ENCODE measurements around the gene TBC1D32. TPM values are rescaled to one million over a fixed set of nuclear protein-coding genes. Genes with fewer than 3 reads are reported as not detected.

TBC1D32 gene
- total RNA-seq, 1 experiment from 2014 or later = 5.2 TPM

- no peak overlapping the region for H3K4me3 Mint-ChIP-seq
- peaks cover 6% of the 10 kb centered on the region for H3K4me1 Mint-ChIP-seq
- H3K9me3 Mint-ChIP-seq = no peaks in the 10 kb centered on the region
- POLR2A ChIA-PET = interaction anchor here (0.5 kb wide), 1 partner anchor 81 kb away, joined by 4 read pairs; no protein-coding TSS in a partner anchor
- no peaks in the 10 kb centered on the region for H3K27me3 Mint-ChIP-seq (ENCODE audit: low read depth)
- no peak overlapping the region for H3K27ac Mint-ChIP-seq
- ATAC-seq = peak; percentile 47
- no peaks in the 10 kb centered on the region for H3K36me3 Mint-ChIP-seq
- DNase-seq (ENCODE audit: low spot score) = no peak
- CTCF ChIA-PET = no interaction called here
- TF ChIP-seq TCF7 (CRISPR knock-in tag; IDR thresholded peaks at IDR 0.05; ENCODE audit: low read depth) = no peak
- TF ChIP-seq E2F1 (CRISPR knock-in tag; IDR thresholded peaks at IDR 0.05) = no peak
- no peak for TF ChIP-seq ZNF219 (CRISPR knock-in tag; IDR thresholded peaks at IDR 0.05; ENCODE audit: borderline replicate concordance)
- TF ChIP-seq FOXP4 (CRISPR knock-in tag; IDR thresholded peaks at IDR 0.05) = no peak
- TF ChIP-seq, protein P1, sequence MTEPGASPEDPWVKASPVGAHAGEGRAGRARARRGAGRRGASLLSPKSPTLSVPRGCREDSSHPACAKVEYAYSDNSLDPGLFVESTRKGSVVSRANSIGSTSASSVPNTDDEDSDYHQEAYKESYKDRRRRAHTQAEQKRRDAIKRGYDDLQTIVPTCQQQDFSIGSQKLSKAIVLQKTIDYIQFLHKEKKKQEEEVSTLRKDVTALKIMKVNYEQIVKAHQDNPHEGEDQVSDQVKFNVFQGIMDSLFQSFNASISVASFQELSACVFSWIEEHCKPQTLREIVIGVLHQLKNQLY (CRISPR knock-in tag; IDR thresholded peaks at IDR 0.05) = no peak
- no peak for TF ChIP-seq ZNF232 (CRISPR knock-in tag; IDR thresholded peaks at IDR 0.05)
- no peak for TF ChIP-seq ZBTB21 (CRISPR knock-in tag; IDR thresholded peaks at IDR 0.05; ENCODE audit: borderline replicate concordance)
- TF ChIP-seq SOX15 (CRISPR knock-in tag; IDR thresholded peaks at IDR 0.05) = no peak
- no peak for TF ChIP-seq ZBTB43 (CRISPR knock-in tag; IDR thresholded peaks at IDR 0.05)
- TF ChIP-seq ZNF138 (CRISPR knock-in tag; conservative IDR thresholded peaks at IDR 0.05) = no peak
- TF ChIP-seq ZNF512 (CRISPR knock-in tag; IDR thresholded peaks at IDR 0.05; ENCODE audit: borderline replicate concordance) = no peak
- no peak for TF ChIP-seq NFATC4 (CRISPR knock-in tag; IDR thresholded peaks at IDR 0.05)
- no peak for TF ChIP-seq MXD4 (CRISPR knock-in tag; IDR thresholded peaks at IDR 0.05; ENCODE audit: borderline replicate concordance)
- TF ChIP-seq SMAD4 (CRISPR knock-in tag; IDR thresholded peaks at IDR 0.05) = no peak
These were observed 5.5 kb upstream of the TBC1D32 start for GRCh38 chr6:121339639-121340226.

GRCh38 chr6:121338956-121339355, 4.7 kb upstream of the TBC1D32 start:
- ChIA-PET POLR2A (no interaction called here), CTCF (no interaction called here)
- H3K4me1 Mint-ChIP-seq = peaks cover 10% of the 10 kb centered on the region
- no peak for TF ChIP-seq SOX15 (CRISPR knock-in tag; IDR thresholded peaks at IDR 0.05)
- TF ChIP-seq USF2 (CRISPR knock-in tag; IDR thresholded peaks at IDR 0.05) = no peak
- ATAC-seq (no peak), DNase-seq (ENCODE audit: low spot score) (no peak)
- no peaks in the 10 kb centered on the region for H3K36me3 Mint-ChIP-seq
- H3K9me3 Mint-ChIP-seq = no peaks in the 10 kb centered on the region
- no peaks in the 10 kb centered on the region for H3K27me3 Mint-ChIP-seq (ENCODE audit: low read depth)
- H3K27ac Mint-ChIP-seq = no peak overlapping the region
- no peak overlapping the region for H3K4me3 Mint-ChIP-seq

Measured in WTC11 (cell line).